GM13977 (cell line): Measurements from ENCODE around the gene TNFSF15.

Source experiments
- DNase-seq: peaks from one replicate; pipeline ENCODE4 v3.0.0; 2012; ENCODE audit warnings: low spot score
- in situ Hi-C: fragments of 300-500 bp; cut with MboI; formaldehyde crosslinking; loops from one replicate; pipeline ENCODE4 v1.12.0; 2022; ENCODE audit warnings: low sequenced_read_pairs, low pct_unique_long_range_greater_than_20kb, mixed read lengths, inconsistent platforms; ENCODE audit not compliant: unreplicated experiment
- TF ChIP-seq, protein P1 (sequence below): IDR thresholded peaks from 2 replicates; pipeline ENCODE4 v1.5.1; 2012; ENCODE audit warnings: mild to moderate bottlenecking, control low read depth; ENCODE audit not compliant: insufficient read depth; ENCODE audit errors: extremely low read depth, missing control alignments

TNFSF15 gene

GRCh38 chr9:114756920-114757319, 48.9 kb downstream of the TNFSF15 start:
- no peak for DNase-seq
- in situ Hi-C loops: no loop called here
- TF ChIP-seq, protein P1, sequence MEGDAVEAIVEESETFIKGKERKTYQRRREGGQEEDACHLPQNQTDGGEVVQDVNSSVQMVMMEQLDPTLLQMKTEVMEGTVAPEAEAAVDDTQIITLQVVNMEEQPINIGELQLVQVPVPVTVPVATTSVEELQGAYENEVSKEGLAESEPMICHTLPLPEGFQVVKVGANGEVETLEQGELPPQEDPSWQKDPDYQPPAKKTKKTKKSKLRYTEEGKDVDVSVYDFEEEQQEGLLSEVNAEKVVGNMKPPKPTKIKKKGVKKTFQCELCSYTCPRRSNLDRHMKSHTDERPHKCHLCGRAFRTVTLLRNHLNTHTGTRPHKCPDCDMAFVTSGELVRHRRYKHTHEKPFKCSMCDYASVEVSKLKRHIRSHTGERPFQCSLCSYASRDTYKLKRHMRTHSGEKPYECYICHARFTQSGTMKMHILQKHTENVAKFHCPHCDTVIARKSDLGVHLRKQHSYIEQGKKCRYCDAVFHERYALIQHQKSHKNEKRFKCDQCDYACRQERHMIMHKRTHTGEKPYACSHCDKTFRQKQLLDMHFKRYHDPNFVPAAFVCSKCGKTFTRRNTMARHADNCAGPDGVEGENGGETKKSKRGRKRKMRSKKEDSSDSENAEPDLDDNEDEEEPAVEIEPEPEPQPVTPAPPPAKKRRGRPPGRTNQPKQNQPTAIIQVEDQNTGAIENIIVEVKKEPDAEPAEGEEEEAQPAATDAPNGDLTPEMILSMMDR: no peak

DNA sequence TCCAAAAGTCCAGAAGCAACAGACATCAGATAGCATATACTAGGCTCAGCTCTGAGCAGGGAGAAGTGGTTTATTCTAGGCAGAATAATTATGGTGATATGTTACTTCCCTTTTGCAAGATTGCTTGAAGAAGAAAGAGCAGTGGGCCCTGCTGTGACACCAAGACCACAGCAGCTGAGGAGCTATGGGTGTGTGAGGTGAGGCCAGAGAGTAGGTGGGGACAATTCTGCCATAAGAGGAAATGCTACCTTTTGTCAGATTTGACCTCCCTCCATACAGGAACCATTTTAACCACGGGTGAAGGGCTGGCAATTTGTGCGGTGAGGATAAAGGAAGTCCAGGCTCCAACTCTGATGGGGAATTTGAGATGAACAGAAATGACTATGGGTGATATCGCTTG, 51.3 kb downstream of the TNFSF15 start:
- TF ChIP-seq, protein P1: no peak
- peak; percentile 48 for DNase-seq
- in situ Hi-C loops: no loop called here

DNA sequence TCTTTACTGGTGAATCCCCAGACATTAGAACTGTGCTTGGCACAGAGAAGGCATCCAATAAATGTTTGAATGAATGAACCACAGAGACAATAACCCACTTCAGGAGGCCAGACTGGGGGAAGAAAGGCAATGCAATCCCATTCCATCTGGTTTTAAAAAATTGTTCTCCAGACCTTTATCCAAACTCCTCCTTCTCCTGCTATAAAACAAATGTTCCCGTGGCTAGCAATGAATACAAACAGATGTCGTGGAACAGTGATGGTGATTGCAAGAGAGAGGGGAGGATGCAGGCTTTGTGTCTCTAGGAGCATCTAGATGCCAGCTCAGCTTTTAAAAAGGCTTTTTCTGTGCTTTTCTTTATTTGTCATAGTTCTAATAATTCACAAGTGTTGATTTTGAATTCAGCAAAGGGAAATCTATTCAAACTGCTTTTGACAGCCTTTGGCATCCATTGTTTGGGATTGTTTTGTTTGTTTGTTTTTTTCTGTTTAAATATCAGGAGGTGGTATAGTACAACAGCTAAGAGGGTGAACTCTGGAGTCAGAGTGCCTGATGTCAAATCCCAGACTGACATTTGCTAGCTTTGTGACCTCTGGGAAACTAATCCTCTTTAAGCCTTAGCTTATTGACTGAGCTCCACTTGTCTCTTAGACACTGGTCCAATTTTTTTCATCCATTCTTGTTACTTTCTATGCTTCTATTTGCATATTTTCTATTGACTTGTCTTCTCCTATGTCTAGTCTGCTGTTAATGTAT, 59.1 kb downstream of the TNFSF15 start:
- TF ChIP-seq, protein P1: no peak
- no peak for DNase-seq
- in situ Hi-C loops: loop anchor here (10.0 kb wide), 1 partner anchor 158 kb away; no protein-coding TSS in a partner anchor

GRCh38 chr9:114745879-114746550, 59.8 kb downstream of the TNFSF15 start:
- TF ChIP-seq, protein P1: no peak
- in situ Hi-C loops: loop anchor here (10.0 kb wide), 1 partner anchor 159 kb away; no protein-coding TSS in a partner anchor
- DNase-seq: no peak

- no peak for DNase-seq
- TF ChIP-seq, protein P1: no peak
- in situ Hi-C loops: loop anchor here (10.0 kb wide), 1 partner anchor 160 kb away; no protein-coding TSS in a partner anchor
These were observed 60.6 kb downstream of the TNFSF15 start for GRCh38 chr9:114745108-114745848.

GRCh38 chr9:114743446-114743845, 62.4 kb downstream of the TNFSF15 start:
- TF ChIP-seq, protein P1: no peak
- in situ Hi-C loops: loop anchor here (10.0 kb wide), 1 partner anchor 161 kb away; no protein-coding TSS in a partner anchor
- no peak for DNase-seq
